ENCODE measurements around the gene RBM10. TPM values are rescaled to one million over a fixed set of nuclear protein-coding genes. Genes with fewer than 3 reads are reported as not detected.

RBM10 gene
- total and polyA plus RNA-seq, 9 of the 15 experiments (the other 6 are each of a cell fraction or from before 2014, with no cell fraction given): 1.1 to 61.7 (median 31.5) TPM

- TF ChIP-seq ATF1 (CRISPR knock-in tag; IDR thresholded peaks at IDR 0.05) (no peak), ATF1 (tag; IDR thresholded peaks at IDR 0.05) (peak; percentile 75), SETDB1 (IDR thresholded peaks at IDR 0.05; ENCODE audit: low read length) (no peak), E2F3 (CRISPR knock-in tag; IDR thresholded peaks at IDR 0.05) (no peak), KLF13 (tag; IDR thresholded peaks at IDR 0.05; ENCODE audit: borderline replicate concordance, low read depth) (no peak), ZNF76 (CRISPR knock-in tag; IDR thresholded peaks at IDR 0.05; ENCODE audit: borderline replicate concordance) (no peak), ARNT (IDR thresholded peaks at IDR 0.05) (no peak), THRB (CRISPR knock-in tag; conservative IDR thresholded peaks at IDR 0.05) (no peak), ZNF668 (CRISPR knock-in tag; IDR thresholded peaks at IDR 0.05) (no peak), SOX6 (IDR thresholded peaks at IDR 0.05) (peak; percentile 14; the same call in 1 of the 2 replicates), ILK (tag; IDR thresholded peaks at IDR 0.05; ENCODE audit: borderline replicate concordance, low read depth) (no peak), KLF16 (IDR thresholded peaks at IDR 0.05) (no peak), CBX2 (IDR thresholded peaks at IDR 0.05; ENCODE audit: insufficient read depth, low read length, poor library complexity, severe bottlenecking) (no peak), TFAP4 (CRISPR knock-in tag; IDR thresholded peaks at IDR 0.05; ENCODE audit: borderline replicate concordance) (peak; percentile 81), ASH1L (IDR thresholded peaks at IDR 0.05; ENCODE audit: borderline replicate concordance, low read depth, partially characterized antibody) (peak; percentile 96), PKNOX1 (IDR thresholded peaks at IDR 0.05) (peak; percentile 100), HDAC2 (IDR thresholded peaks at IDR 0.05) (no peak), FUS (optimal IDR thresholded peaks at IDR 0.05; ENCODE audit: low read depth, low read length) (no peak), SPI1 (IDR thresholded peaks at IDR 0.05; ENCODE audit: borderline replicate concordance, low read depth, low read length) (no peak), PHF8 (IDR thresholded peaks at IDR 0.05; ENCODE audit: borderline replicate concordance, low read length) (peak; percentile 58; the same call in 1 of the 2 replicates), ZNF507 (tag; conservative IDR thresholded peaks at IDR 0.05) (no peak)
- TF ChIP-seq, protein P1, sequence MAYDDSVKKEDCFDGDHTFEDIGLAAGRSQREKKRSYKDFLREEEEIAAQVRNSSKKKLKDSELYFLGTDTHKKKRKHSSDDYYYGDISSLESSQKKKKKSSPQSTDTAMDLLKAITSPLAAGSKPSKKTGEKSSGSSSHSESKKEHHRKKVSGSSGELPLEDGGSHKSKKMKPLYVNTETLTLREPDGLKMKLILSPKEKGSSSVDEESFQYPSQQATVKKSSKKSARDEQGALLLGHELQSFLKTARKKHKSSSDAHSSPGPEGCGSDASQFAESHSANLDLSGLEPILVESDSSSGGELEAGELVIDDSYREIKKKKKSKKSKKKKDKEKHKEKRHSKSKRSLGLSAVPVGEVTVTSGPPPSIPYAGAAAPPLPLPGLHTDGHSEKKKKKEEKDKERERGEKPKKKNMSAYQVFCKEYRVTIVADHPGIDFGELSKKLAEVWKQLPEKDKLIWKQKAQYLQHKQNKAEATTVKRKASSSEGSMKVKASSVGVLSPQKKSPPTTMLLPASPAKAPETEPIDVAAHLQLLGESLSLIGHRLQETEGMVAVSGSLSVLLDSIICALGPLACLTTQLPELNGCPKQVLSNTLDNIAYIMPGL (CRISPR knock-in tag; IDR thresholded peaks at IDR 0.05): no peak
- TF ChIP-seq, protein P2, sequence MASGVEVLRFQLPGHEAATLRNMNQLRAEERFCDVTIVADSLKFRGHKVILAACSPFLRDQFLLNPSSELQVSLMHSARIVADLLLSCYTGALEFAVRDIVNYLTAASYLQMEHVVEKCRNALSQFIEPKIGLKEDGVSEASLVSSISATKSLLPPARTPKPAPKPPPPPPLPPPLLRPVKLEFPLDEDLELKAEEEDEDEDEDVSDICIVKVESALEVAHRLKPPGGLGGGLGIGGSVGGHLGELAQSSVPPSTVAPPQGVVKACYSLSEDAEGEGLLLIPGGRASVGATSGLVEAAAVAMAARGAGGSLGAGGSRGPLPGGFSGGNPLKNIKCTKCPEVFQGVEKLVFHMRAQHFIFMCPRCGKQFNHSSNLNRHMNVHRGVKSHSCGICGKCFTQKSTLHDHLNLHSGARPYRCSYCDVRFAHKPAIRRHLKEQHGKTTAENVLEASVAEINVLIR (CRISPR knock-in tag; IDR thresholded peaks at IDR 0.05): no peak
Observed at GRCh38 chrX:47129157-47129898, 15.7 kb upstream of the RBM10 start (continued).
